Muscle layer of colon (tissue), 2 donors: ENCODE results near the gene FAM89B.

Source experiments
- H3K27ac ChIP-seq: one replicate; pipeline ENCODE4 v1.7.0; 2013; ENCODE audit warnings: low read depth, mild to moderate bottlenecking, low read length, moderate library complexity
- H3K27me3 ChIP-seq, 2 donors: one replicate each; pipeline ENCODE4 v1.7.0; 2013; ENCODE audit warnings: low read length in 2 of 2, mild to moderate bottlenecking in 2 of 2; ENCODE audit not compliant: insufficient read depth in 2 of 2, control insufficient read depth in 1 of 2
- H3K36me3 ChIP-seq: one replicate; pipeline ENCODE4 v1.7.0; 2013; ENCODE audit warnings: mild to moderate bottlenecking, low read length; ENCODE audit not compliant: insufficient read depth
- H3K4me1 ChIP-seq: one replicate; pipeline ENCODE4 v1.7.0; 2013; ENCODE audit warnings: mild to moderate bottlenecking, low read length; ENCODE audit not compliant: insufficient read depth
- H3K4me3 ChIP-seq, 2 donors: one replicate each; pipeline ENCODE4 v1.7.0; 2013; ENCODE audit warnings: low read length in 2 of 2, low read depth in 1 of 2, mild to moderate bottlenecking in 1 of 2, moderate library complexity in 1 of 2
- H3K9ac ChIP-seq: one replicate; pipeline ENCODE4 v1.7.0; 2013; ENCODE audit warnings: low read length
- H3K9me3 ChIP-seq: one replicate; pipeline ENCODE4 v1.7.0; 2013; ENCODE audit warnings: mild to moderate bottlenecking, low read length
- donor health status: abdominal sarcoma.
- donor health status: Adenocarcinoma of cecum.

The FAM89B gene

GRCh38 chr11:65589444-65590239 is 17.3 kb downstream of the FAM89B start:
- Histone ChIP-seq H3K27me3 (no peaks in the 10 kb centered on the region), H3K4me1 (peaks cover 54% of the 10 kb centered on the region), H3K9ac (no peak overlapping the region), H3K4me3 (no peak overlapping the region), H3K9me3 (no peaks in the 10 kb centered on the region), H3K36me3 (peaks cover 29% of the 10 kb centered on the region), H3K27ac (no peak overlapping the region)

- H3K27ac ChIP-seq: no peak overlapping the region
- no peaks in the 10 kb centered on the region for H3K27me3 ChIP-seq
- no peaks in the 10 kb centered on the region for H3K9me3 ChIP-seq
- peaks cover 27% of the 10 kb centered on the region for H3K36me3 ChIP-seq
- no peak overlapping the region for H3K9ac ChIP-seq
- no peak overlapping the region for H3K4me3 ChIP-seq
- peaks cover 55% of the 10 kb centered on the region for H3K4me1 ChIP-seq
Observed at GRCh38 chr11:65590240-65590738, 18.0 kb downstream of the FAM89B start.

GRCh38 chr11:65591939-65592857 is 19.9 kb downstream of the FAM89B start:
- H3K36me3 ChIP-seq: peaks cover 16% of the 10 kb centered on the region
- no peak overlapping the region for H3K9ac ChIP-seq
- no peak overlapping the region for H3K4me3 ChIP-seq
- H3K9me3 ChIP-seq: no peaks in the 10 kb centered on the region
- H3K4me1 ChIP-seq: peaks cover 38% of the 10 kb centered on the region
- H3K27ac ChIP-seq: peak overlapping the region; percentile 60
- H3K27me3 ChIP-seq: no peaks in the 10 kb centered on the region

- Histone ChIP-seq H3K4me1 (peaks cover 30% of the 10 kb centered on the region), H3K36me3 (peaks cover 23% of the 10 kb centered on the region)
Observed at GRCh38 chr11:65592858-65593517, 20.6 kb downstream of the FAM89B start.

GRCh38 chr11:65593518-65594414 is 21.4 kb downstream of the FAM89B start:
- Histone ChIP-seq H3K9me3 (no peaks in the 10 kb centered on the region), H3K4me3 (no peak overlapping the region), H3K9ac (no peak overlapping the region), H3K36me3 (peaks cover 31% of the 10 kb centered on the region), H3K4me1 (peaks cover 22% of the 10 kb centered on the region), H3K27ac (peak overlapping the region; percentile 60), H3K27me3 (no peaks in the 10 kb centered on the region)

More at GRCh38 chr11:65592858-65593517, 20.6 kb downstream of the FAM89B start:
- Histone ChIP-seq H3K4me3 (no peak overlapping the region), H3K27me3 (no peaks in the 10 kb centered on the region), H3K9ac (no peak overlapping the region), H3K9me3 (no peaks in the 10 kb centered on the region), H3K27ac (peak overlapping the region; percentile 60)

- H3K36me3 ChIP-seq: peaks cover 34% of the 10 kb centered on the region
- H3K9ac ChIP-seq: no peak overlapping the region
- H3K4me1 ChIP-seq: peaks cover 21% of the 10 kb centered on the region
- H3K27me3 ChIP-seq: no peaks in the 10 kb centered on the region
- no peaks in the 10 kb centered on the region for H3K9me3 ChIP-seq
- H3K4me3 ChIP-seq: no peak overlapping the region
- H3K27ac ChIP-seq: no peak overlapping the region
Observed at GRCh38 chr11:65595131-65595530, 22.8 kb downstream of the FAM89B start.

GRCh38 chr11:65595543-65596281 is 23.4 kb downstream of the FAM89B start, which contains the start of gene KCNK7:
TSS of gene KCNK7 (minus strand) at chr11:65595800. CDS start at chr11:65595772, 28 bp downstream.
- peaks cover 21% of the 10 kb centered on the region for H3K4me1 ChIP-seq
- no peak within 1 kb of the TSS for H3K4me3 ChIP-seq
- H3K9ac ChIP-seq: no peak within 1 kb of the TSS
- no peaks in the 10 kb centered on the region for H3K9me3 ChIP-seq
- H3K27me3 ChIP-seq: no peaks in the 10 kb centered on the region
- peaks cover 32% of the 10 kb centered on the region for H3K36me3 ChIP-seq
- H3K27ac ChIP-seq: no peak within 1 kb of the TSS

- Histone ChIP-seq H3K4me1 (peaks cover 21% of the 10 kb centered on the region), H3K27ac (no peak overlapping the region), H3K4me3 (no peak overlapping the region), H3K9ac (no peak overlapping the region), H3K36me3 (peaks cover 32% of the 10 kb centered on the region), H3K9me3 (no peaks in the 10 kb centered on the region), H3K27me3 (no peaks in the 10 kb centered on the region)
Observed at GRCh38 chr11:65596520-65596919, 24.2 kb downstream of the FAM89B start.

GRCh38 chr11:65598258-65598699 is 25.9 kb downstream of the FAM89B start:
- no peaks in the 10 kb centered on the region for H3K27me3 ChIP-seq
- H3K9me3 ChIP-seq: no peaks in the 10 kb centered on the region
- H3K4me3 ChIP-seq: no peak overlapping the region
- no peak overlapping the region for H3K27ac ChIP-seq
- H3K36me3 ChIP-seq: peaks cover 42% of the 10 kb centered on the region
- H3K9ac ChIP-seq: no peak overlapping the region
- peaks cover 15% of the 10 kb centered on the region for H3K4me1 ChIP-seq
